ENCODE data around the gene AVL9. TPM values are rescaled to one million over a fixed set of nuclear protein-coding genes. Genes with fewer than 3 reads are reported as not detected.
"Not testable (repeated sequence)": the region's sequence is repeated elsewhere in the genome, so short reads cannot be mapped to it uniquely, and the experiment has no call there.

Gene AVL9
- total RNA-seq (2014; rRNA removed; shearing (Covaris generic)), result 44.3 and 54.9 TPM in 2 replicates

- peak; percentile 100 for DNase-seq (ENCODE audit: low read depth)
Measured at GRCh38 chr7:32495298-32496051, at the start of gene AVL9. Gene AVL9, plus strand, starts transcription at chr7:32495489. Its CDS starts 221 bp downstream, at chr7:32495710.

GRCh38 chr7:32447218-32447617 lies 48.1 kb upstream of the AVL9 start:
- no peak for DNase-seq (ENCODE audit: low read depth)

GRCh38 chr7:32453341-32454011 lies 41.8 kb upstream of the AVL9 start:
- DNase-seq (ENCODE audit: low read depth), result no peak

GRCh38 chr7:32458025-32458424 lies 37.3 kb upstream of the AVL9 start:
- no peak for DNase-seq (ENCODE audit: low read depth)

GRCh38 chr7:32459788-32460187 lies 35.5 kb upstream of the AVL9 start:
- DNase-seq (ENCODE audit: low read depth), result no peak

GRCh38 chr7:32461484-32461883 lies 33.8 kb upstream of the AVL9 start:
- no peak for DNase-seq (ENCODE audit: low read depth)

- DNase-seq (ENCODE audit: low read depth), result no peak
Measured at GRCh38 chr7:32462451-32462850, 32.8 kb upstream of the AVL9 start.

- no peak for DNase-seq (ENCODE audit: low read depth)
Measured at GRCh38 chr7:32462977-32463376, 32.3 kb upstream of the AVL9 start.

- not testable (repeated sequence) for DNase-seq (ENCODE audit: low read depth)
Measured at GRCh38 chr7:32464641-32465416, 30.5 kb upstream of the AVL9 start.

GRCh38 chr7:32470004-32470403 lies 25.3 kb upstream of the AVL9 start:
- not testable (repeated sequence) for DNase-seq (ENCODE audit: low read depth)

GRCh38 chr7:32470871-32471270 lies 24.4 kb upstream of the AVL9 start:
- no peak for DNase-seq (ENCODE audit: low read depth)

- no peak for DNase-seq (ENCODE audit: low read depth)
Measured at GRCh38 chr7:32472015-32472414, 23.3 kb upstream of the AVL9 start.

GRCh38 chr7:32474008-32474407 lies 21.3 kb upstream of the AVL9 start:
- no peak for DNase-seq (ENCODE audit: low read depth)

GRCh38 chr7:32476816-32477648 lies 18.3 kb upstream of the AVL9 start:
- peak; percentile 53 for DNase-seq (ENCODE audit: low read depth)

- no peak for DNase-seq (ENCODE audit: low read depth)
Measured at GRCh38 chr7:32477649-32477980, 17.7 kb upstream of the AVL9 start.

- peak; percentile 66 for DNase-seq (ENCODE audit: low read depth)
Measured at GRCh38 chr7:32479574-32480200, 15.6 kb upstream of the AVL9 start.

- DNase-seq (ENCODE audit: low read depth), result no peak
Measured at GRCh38 chr7:32481176-32481575, 14.1 kb upstream of the AVL9 start.

GRCh38 chr7:32481921-32482320 lies 13.4 kb upstream of the AVL9 start:
- DNase-seq (ENCODE audit: low read depth), result no peak

GRCh38 chr7:32489788-32490126 lies 5.5 kb upstream of the AVL9 start:
- DNase-seq (ENCODE audit: low read depth), result no peak

- peak; percentile 99 for DNase-seq (ENCODE audit: low read depth)
Measured at GRCh38 chr7:32490127-32490796, 5.0 kb upstream of the AVL9 start, which contains the start of gene LSM5. Gene LSM5, minus strand, starts transcription at chr7:32490380. Its CDS starts 15 bp downstream, at chr7:32490365.

GRCh38 chr7:32494946-32495297 lies 367 bp upstream of the AVL9 start:
- no peak for DNase-seq (ENCODE audit: low read depth)

Measured in Daoy (cell line).